SKM-1 (cell line): ENCODE results near the gene INAFM2.

ENCODE experiments used
- DNase-seq: peaks from one replicate; lab custom pipeline; 2025; ENCODE audit not compliant: unreplicated experiment; lab: John Stamatoyannopoulos, UW

INAFM2 gene

DNA sequence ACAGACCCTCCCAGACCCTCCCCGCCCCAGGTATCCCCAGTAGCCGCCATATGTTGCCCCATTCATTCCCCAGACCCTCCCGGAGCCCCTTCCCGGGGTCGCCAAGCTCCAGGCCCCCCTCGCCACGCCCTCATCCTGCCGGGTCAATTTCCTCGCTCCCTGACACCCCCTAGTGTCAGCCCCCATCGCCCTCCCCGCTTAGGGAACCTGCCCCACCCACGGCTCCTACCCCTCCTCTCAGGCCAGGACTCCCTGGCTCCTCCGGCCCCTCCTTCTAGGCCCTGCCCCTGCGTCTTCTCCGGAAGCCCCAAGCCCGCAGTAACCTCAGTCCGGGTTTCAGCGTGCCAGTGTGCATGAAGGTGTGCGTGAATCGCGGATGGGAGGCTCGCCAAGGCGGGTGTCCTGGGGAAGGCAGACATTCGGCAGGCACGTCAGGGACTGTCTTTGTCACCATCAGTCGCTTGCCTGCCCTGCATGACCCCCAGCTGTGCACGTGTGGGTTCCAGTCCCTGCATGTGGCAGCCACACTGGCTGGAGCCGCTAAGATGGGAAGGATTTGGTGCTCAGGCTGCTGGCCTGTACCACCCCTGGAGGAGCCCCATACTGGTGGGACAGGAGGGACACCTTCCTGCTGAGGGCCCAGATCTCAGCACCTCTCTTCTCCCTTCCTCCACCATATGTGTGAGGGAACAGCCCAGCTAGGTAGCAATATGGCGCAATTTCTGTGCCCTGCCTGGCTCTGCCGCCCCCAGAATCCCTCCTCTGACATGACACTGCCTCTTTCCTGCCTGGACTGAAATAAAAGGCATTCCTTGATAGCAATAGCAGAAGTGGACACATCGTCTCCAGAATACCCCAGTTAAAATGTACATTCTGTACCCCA lies 35.2 kb downstream of the INAFM2 start:
- no peak for DNase-seq

- no peak for DNase-seq
Measured at GRCh38 chr15:40360015-40360414, 36.5 kb downstream of the INAFM2 start.

DNA sequence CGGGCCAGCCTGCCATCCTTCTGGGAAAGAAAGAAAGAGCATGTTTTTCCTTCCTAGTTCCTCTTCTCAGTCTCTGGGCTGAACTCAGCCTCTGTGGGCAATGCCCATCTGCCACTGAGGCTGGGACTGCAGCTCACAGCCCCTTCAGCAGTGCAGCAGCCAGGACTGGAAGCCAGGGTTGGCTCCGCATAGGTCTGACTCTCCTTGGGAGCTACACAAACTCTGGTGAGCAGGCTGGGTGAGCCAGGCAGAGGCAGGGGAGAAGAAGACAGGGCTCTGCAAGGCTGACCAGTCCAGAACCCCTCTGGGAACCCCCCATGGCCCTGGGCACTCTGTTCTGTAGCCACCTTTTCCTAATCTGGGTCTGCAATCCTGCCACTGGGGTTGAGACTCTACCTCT lies 38.1 kb downstream of the INAFM2 start:
- no peak for DNase-seq

DNA sequence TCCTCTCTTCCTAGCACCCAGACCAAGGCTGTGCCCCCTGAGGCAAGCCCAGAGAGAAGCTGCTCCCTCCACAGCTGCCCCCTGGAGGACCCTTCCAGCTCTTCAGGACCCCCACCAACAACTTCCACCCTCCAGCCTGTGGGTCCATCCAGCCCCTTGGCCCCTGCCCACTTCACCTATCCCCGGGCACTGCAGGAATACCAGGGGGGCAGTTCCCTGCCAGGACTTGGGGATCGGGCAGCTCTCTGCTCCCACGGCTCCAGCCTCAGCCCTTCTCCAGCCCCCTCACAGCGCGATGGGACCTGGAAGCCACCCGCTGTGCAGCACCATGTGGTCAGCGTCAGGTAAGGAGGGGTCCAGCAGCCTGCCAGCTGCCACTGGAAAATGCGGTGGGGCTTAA lies 40.1 kb downstream of the INAFM2 start:
- DNase-seq: no peak

DNA sequence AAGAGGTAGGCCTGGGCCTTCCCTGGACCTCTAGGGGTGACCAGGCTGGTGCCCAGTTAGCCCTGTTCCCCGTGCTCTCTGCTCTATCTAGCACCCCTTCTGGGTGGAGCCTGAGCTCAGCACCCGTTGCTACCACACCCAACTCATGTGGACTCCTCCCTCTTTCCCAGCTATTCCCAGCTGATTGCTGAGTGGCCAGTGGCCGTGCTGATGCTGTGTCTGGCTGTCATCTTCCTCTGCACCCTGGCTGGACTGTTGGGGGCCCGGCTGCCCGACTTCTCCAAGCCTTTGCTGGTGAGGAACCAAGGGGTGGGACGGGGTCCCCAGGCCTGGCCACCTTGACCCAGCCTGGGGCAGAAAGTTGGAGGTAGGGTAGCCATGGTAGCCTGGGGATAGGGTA lies 40.8 kb downstream of the INAFM2 start:
- no peak for DNase-seq

GRCh38 chr15:40365016-40365415 lies 41.5 kb downstream of the INAFM2 start:
- DNase-seq: no peak

DNA sequence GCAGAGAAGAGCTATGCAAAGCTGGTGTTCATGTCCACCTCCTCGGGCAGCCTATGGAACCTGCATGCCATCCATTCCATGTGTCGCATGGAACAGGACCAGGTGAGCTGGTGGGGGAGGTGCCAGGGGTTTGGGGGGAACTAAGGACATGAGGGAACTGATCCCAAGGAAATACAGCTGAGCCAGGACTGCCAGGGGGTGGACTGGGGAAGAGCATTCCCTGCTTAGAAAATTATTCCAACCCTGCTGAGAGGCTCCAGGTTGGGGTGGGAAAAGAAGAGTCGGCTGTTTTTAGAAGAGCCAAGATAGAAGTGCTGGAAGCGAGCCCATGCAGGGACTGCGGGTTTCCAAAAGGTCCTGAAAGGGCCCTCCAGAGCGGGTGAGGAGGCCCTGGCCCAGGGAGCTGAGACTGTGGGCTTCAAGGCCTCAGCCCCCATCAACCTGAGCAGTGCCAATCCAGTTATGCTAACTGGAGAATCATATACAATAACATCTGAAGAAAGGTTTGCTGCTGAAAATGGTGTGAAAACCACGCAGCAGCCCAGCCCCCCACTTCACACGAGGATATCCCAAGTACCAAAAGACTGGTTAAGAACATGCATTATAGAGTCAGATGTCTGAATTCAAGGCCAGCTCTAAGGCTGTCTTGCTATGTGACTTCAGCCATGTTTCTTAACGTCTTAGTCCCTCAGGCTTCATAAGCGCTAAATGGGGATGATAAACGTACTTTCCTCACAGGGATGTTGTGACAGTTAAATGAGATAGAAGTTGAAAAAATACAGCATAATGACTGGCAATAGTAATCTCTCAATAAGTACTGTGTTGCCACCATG lies 42.3 kb downstream of the INAFM2 start:
- no peak for DNase-seq

GRCh38 chr15:40366457-40367370 lies 43.2 kb downstream of the INAFM2 start:
- no peak for DNase-seq

- DNase-seq: no peak
Measured at GRCh38 chr15:40367371-40367685, 43.8 kb downstream of the INAFM2 start.

DNA sequence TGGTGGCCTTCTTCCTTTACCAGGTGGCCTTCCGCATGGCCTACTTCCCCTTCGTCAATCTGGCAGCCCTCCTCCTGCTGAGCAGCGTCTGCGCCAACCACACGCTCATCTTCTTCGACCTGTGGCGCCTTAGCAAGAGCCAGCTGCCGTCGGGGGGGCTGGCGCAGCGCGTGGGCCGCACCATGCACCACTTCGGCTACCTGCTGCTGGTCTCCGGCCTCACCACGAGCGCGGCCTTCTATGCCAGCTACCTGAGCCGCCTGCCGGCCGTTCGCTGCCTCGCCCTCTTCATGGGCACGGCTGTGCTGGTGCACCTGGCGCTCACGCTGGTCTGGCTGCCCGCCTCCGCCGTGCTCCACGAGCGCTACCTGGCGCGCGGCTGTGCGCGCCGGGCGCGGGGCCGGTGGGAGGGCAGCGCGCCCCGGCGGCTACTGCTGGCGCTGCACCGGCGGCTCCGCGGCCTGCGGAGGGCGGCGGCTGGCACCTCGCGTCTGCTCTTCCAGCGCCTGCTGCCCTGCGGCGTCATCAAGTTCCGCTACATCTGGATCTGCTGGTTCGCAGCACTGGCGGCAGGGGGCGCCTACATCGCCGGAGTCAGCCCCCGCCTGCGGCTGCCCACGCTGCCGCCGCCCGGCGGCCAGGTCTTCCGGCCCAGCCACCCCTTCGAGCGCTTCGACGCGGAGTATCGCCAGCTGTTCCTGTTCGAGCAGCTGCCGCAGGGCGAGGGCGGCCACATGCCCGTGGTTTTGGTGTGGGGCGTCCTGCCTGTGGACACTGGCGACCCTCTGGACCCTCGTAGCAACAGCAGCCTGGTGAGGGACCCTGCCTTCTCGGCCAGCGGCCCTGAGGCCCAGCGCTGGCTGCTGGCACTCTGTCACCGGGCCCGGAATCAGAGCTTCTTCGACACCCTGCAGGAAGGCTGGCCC lies 44.5 kb downstream of the INAFM2 start:
- peak; percentile 87 for DNase-seq

DNA sequence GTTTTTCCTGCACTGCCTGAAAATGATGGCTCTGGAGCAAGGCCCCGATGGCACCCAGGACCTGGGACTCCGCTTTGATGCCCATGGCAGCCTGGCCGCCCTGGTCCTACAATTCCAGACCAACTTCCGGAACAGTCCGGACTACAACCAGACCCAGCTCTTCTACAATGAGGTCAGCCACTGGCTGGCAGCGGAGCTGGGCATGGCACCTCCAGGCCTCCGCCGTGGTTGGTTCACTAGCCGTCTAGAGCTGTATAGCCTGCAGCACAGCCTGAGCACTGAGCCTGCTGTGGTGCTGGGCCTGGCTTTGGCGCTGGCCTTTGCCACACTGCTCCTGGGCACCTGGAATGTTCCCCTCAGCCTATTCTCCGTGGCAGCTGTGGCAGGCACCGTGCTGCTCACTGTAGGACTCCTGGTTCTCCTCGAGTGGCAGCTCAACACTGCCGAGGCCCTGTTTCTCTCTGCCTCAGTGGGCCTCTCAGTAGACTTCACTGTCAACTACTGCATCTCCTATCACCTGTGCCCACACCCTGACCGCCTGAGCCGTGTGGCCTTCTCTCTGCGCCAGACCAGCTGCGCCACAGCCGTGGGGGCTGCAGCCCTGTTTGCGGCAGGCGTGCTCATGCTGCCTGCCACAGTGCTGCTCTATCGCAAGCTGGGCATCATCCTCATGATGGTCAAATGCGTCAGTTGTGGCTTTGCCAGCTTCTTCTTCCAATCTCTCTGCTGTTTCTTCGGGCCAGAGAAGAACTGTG lies 45.4 kb downstream of the INAFM2 start:
- DNase-seq: no peak

DNA sequence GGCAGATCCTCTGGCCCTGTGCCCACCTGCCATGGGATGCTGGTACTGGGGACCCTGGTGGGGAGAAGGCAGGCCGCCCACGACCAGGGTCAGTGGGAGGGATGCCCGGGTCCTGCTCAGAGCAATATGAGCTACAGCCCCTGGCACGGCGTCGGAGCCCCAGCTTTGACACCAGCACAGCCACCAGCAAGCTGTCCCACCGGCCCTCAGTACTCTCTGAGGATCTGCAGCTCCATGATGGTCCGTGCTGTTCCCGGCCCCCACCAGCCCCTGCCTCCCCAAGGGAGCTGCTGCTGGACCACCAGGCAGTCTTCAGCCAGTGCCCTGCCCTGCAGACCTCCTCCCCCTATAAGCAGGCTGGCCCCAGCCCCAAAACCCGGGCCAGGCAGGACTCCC lies 46.0 kb downstream of the INAFM2 start:
- DNase-seq: no peak

DNA sequence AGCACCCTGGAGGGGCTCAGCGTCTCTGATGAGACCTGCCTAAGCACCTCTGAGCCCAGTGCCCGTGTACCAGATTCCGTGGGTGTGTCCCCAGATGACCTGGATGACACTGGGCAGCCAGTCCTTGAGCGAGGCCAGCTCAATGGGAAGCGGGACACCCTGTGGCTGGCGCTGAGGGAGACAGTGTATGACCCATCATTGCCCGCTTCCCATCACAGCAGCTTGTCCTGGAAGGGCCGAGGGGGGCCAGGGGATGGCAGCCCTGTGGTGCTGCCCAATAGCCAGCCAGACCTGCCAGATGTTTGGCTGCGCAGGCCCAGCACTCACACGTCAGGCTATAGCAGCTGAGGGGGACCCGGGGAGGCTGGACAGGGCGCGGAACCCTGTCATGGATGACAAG lies 46.5 kb downstream of the INAFM2 start:
- DNase-seq: no peak

GRCh38 chr15:40372981-40373380 lies 49.5 kb downstream of the INAFM2 start:
- no peak for DNase-seq
